ENCODE data around the gene BRD1.

Gene BRD1

DNA sequence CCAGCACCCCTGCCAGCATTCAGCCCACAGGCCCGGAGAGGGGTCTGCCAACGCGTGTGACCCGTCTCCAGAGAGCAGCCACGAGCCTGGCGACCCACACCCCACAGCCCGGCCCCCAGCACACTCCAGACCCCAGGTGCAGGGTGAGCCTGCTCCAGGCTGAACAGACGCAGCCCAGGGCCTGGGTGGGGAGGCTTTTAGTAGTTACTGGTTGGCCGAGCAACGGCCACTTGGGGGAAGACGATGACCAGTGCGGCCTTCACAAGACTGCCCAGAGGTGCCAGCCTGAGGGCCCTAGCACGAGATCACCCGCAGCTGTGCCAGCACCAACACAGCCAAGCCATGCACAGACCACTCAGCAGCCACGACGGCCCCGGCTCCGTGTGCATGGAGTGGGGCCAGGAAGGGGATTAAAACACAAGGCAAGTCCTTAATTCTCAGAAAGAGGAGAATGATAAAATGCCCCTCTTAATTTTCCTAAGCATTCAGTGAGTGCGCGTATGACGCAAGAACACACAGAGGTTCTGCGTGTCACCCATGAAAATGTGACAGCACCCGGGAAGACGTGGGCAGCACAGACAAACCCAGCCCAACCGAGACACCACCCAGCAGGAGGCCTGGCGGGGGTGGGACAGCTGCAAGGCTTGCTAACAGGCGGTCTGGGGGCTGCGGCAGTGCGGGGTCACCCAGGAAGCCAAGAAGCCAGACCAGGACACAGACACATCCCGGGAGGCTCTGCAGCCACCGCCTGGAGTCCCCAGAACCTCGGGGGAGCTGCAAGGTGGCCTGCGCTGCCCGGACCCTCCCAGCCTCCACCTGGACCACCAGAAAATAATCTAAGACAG, 47.6 kb downstream of the BRD1 start:
- Histone ChIP-seq H3K4me1 (ENCODE audit: control insufficient read depth in 1 of 2, insufficient read depth in 1 of 2, low read depth in 1 of 2, low read length in 1 of 2) (no peaks in the 10 kb centered on the region), H3K9me3 (no peaks in the 10 kb centered on the region), H3K27me3 (no peaks in the 10 kb centered on the region), H3K27ac (no peak overlapping the region), H3K36me3 (peaks cover 80% of the 10 kb centered on the region), H3K4me3 (ENCODE audit: low read depth in 1 of 2, low read length in 1 of 2) (no peak overlapping the region)
- TF ChIP-seq, protein P1, sequence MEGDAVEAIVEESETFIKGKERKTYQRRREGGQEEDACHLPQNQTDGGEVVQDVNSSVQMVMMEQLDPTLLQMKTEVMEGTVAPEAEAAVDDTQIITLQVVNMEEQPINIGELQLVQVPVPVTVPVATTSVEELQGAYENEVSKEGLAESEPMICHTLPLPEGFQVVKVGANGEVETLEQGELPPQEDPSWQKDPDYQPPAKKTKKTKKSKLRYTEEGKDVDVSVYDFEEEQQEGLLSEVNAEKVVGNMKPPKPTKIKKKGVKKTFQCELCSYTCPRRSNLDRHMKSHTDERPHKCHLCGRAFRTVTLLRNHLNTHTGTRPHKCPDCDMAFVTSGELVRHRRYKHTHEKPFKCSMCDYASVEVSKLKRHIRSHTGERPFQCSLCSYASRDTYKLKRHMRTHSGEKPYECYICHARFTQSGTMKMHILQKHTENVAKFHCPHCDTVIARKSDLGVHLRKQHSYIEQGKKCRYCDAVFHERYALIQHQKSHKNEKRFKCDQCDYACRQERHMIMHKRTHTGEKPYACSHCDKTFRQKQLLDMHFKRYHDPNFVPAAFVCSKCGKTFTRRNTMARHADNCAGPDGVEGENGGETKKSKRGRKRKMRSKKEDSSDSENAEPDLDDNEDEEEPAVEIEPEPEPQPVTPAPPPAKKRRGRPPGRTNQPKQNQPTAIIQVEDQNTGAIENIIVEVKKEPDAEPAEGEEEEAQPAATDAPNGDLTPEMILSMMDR (IDR thresholded peaks at IDR 0.05) = no peak

DNA sequence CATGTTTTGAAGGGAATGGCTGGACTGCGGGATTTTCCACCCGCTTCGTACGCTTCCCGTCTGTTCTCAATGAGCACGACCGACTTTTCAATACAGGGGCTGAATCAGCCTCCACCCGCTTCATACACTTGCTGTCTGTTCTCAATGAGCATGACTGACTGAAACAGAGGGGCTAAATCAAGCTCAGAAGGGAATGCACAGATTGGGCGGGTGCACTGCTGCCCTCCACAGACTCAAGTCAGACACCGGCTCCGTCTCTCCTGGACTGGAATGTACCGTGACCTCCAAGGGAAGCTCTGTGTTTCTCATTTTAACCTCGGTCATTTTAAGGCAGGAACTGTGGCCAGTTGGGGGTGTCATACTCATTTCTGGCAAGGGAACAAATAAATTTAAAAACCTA, 48.5 kb downstream of the BRD1 start:
- Histone ChIP-seq H3K4me1 (ENCODE audit: control insufficient read depth in 1 of 2, insufficient read depth in 1 of 2, low read depth in 1 of 2, low read length in 1 of 2) (no peaks in the 10 kb centered on the region), H3K27me3 (no peaks in the 10 kb centered on the region), H3K27ac (no peak overlapping the region), H3K4me3 (ENCODE audit: low read depth in 1 of 2, low read length in 1 of 2) (no peak overlapping the region), H3K9me3 (no peaks in the 10 kb centered on the region), H3K36me3 (peaks cover 80% of the 10 kb centered on the region)
- TF ChIP-seq, protein P1 (IDR thresholded peaks at IDR 0.05) = no peak

DNA sequence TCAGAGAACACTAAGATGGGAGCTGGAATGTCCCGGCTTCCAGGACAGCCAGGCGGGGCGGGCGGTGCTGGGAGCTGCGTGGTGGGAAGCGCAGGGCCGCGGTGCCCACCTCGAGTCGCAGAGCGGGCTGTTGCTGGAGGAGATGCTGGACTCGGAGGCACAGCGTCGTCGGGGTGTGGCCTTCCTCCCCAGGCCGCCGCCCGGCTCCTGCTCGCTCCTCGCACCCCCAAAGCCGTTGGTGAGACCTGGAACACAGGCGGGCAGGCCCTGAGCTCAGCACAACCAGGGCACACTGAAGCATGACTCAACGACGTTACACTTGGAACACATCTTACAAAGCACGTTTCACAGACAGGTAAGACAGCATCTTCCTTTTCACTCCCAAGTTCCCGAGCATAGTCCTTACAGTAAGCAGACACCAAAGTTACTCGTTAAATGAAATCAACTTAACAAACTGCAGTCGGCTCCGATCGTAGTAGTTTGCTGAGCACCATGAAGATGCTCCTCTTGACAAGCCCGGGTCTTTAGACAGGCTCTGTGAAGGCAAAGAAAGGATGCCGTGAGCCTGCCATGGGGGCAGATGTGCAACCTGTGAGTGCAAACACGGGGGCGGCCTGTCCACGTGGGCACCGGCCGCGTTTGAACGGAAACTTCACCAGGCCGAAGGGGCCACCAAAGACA, 50.0 kb downstream of the BRD1 start:
- Histone ChIP-seq H3K4me3 (ENCODE audit: low read depth in 1 of 2, low read length in 1 of 2) (no peak overlapping the region), H3K9me3 (no peaks in the 10 kb centered on the region), H3K36me3 (peaks cover 81% of the 10 kb centered on the region), H3K27me3 (no peaks in the 10 kb centered on the region), H3K27ac (no peak overlapping the region), H3K4me1 (ENCODE audit: control insufficient read depth in 1 of 2, insufficient read depth in 1 of 2, low read depth in 1 of 2, low read length in 1 of 2) (no peaks in the 10 kb centered on the region)
- TF ChIP-seq, protein P1 (IDR thresholded peaks at IDR 0.05) = no peak

DNA sequence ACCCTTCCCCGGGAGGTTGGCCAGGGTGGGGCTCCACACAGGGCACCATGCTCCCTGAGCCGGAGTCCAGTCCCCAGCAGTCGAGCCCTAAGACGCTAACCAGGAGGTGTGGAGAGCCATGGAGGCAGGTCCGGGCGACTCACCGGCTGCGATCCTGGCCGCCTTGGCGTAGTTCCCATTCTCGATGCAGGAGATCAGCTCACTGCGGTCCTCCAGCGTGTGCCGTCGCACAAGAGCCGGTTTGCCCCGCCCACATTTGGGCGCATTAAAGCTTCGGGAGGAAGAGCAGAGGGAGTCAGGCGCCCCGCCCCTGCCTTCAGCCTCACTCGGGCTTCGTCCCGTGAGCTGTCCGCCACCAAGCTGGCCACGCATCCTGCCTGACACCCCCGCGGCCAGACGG, 50.8 kb downstream of the BRD1 start:
- peaks cover 4% of the 10 kb centered on the region for H3K27me3 ChIP-seq
- H3K27ac ChIP-seq = no peak overlapping the region
- no peaks in the 10 kb centered on the region for H3K4me1 ChIP-seq (ENCODE audit: control insufficient read depth in 1 of 2, insufficient read depth in 1 of 2, low read depth in 1 of 2, low read length in 1 of 2)
- H3K36me3 ChIP-seq = peaks cover 85% of the 10 kb centered on the region
- no peak overlapping the region for H3K4me3 ChIP-seq (ENCODE audit: low read depth in 1 of 2, low read length in 1 of 2)
- H3K9me3 ChIP-seq = no peaks in the 10 kb centered on the region
- TF ChIP-seq, protein P1 (IDR thresholded peaks at IDR 0.05) = no peak

DNA sequence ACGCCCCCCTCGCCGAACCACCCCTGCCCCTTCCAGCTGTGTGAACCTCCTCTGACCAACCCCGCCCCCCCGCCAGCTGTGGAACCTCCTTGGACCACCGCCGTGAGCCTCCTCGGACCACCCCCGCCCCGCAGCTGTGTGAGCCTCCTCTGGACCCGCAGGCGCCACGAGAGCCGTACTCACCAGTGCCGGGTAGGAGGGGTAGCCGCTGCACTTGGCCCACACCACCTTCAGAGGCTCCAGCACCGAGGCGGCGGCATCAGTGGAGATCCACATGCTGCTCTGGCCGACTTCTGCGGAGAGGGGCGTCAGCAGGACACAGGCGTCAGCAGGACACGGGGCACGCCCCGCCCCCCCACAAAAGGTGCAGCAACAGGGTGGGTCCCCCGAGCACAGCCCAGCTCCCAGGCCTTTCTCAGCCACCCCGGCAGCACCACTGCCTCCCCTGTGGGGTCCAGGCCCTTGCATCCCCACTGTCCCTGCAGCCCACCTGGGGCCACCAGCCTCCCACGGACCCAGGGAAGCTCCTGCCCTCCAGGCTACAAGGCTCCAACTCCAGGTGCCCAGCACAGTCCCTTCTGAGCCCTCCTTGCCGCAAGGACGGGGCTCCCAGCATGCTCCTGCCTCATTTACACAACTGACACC, 51.7 kb downstream of the BRD1 start:
- Histone ChIP-seq H3K36me3 (peaks cover 88% of the 10 kb centered on the region), H3K4me1 (ENCODE audit: control insufficient read depth in 1 of 2, insufficient read depth in 1 of 2, low read depth in 1 of 2, low read length in 1 of 2) (no peaks in the 10 kb centered on the region)
- TF ChIP-seq, protein P1 (IDR thresholded peaks at IDR 0.05) = no peak

More for the DNA sequence above, 51.7 kb downstream of the BRD1 start:
- H3K27me3 ChIP-seq = peaks cover 13% of the 10 kb centered on the region
- no peaks in the 10 kb centered on the region for H3K9me3 ChIP-seq
- H3K27ac ChIP-seq = no peak overlapping the region
- no peak overlapping the region for H3K4me3 ChIP-seq (ENCODE audit: low read depth in 1 of 2, low read length in 1 of 2)
